ENCODE results near the gene NEDD8.

- TF ChIP-seq EZH2 (IDR thresholded peaks at IDR 0.05; ENCODE audit: borderline replicate concordance, low read depth, low read length, severe bottlenecking) = no peak
- TF ChIP-seq CTCF (IDR thresholded peaks at IDR 0.05; ENCODE audit: borderline replicate concordance, extremely low read depth, low read length, poor library complexity, severe bottlenecking) = no peak
These were observed 46.4 kb downstream of the NEDD8 start for GRCh38 chr14:24185741-24186140.
